CD4-positive, alpha-beta T cell (primary cell): ENCODE results near the gene FLT3LG. TPM values are rescaled to one million over a fixed set of nuclear protein-coding genes. Genes with fewer than 3 reads are reported as not detected.

Experiments
- ATAC-seq: fragments of 200-7000 bp; cut with Tn5 transposase; one replicate; pipeline ENCODE4 v1.10.0; 2022; ENCODE audit warnings: mild to moderate bottlenecking; ENCODE audit not compliant: poor library complexity
- CTCF ChIA-PET: fragments of 350-600 bp; sonication (Branson Sonifier 250); formaldehyde crosslinking; loops from one replicate; lab custom pipeline; 2021; ENCODE audit warnings: antibody characterized with exemption, inconsistent platforms; lab: Charles Lee
- POLR2A ChIA-PET: fragments of 350-600 bp; sonication (Branson Sonifier 250); formaldehyde crosslinking; loops from one replicate; lab custom pipeline; 2021; ENCODE audit warnings: antibody characterized with exemption, inconsistent platforms; lab: Charles Lee
- DNase-seq, 14 experiments: peaks; one replicate each; pipeline ENCODE4 v3.0.0-alpha.2; 2013 to 2020; ENCODE audit warnings: mixed read lengths in 2 of 14
- H3K27ac ChIP-seq, 2 donors: one replicate each; pipeline versions ENCODE4 v1.5.1 to v1.7.0; 2013; ENCODE audit warnings: low read length in 2 of 2, low read depth in 1 of 2, mild to moderate bottlenecking in 1 of 2
- H3K27me3 ChIP-seq, 2 experiments: 1 replicate in 1 of 2; 2 replicates in 1 of 2; pipeline versions ENCODE4 v1.6.1 to v1.7.0; 2013; ENCODE audit warnings: low read length in 2 of 2, control low read depth in 1 of 2, mild to moderate bottlenecking in 1 of 2, moderate library complexity in 1 of 2; ENCODE audit not compliant: insufficient read depth in 2 of 2, control insufficient read depth in 1 of 2
- H3K36me3 ChIP-seq: one replicate; pipeline ENCODE4 v1.6.1; 2013; ENCODE audit warnings: low read length, control low read depth; ENCODE audit not compliant: insufficient read depth
- H3K4me1 ChIP-seq: one replicate; pipeline ENCODE4 v1.6.1; 2013; ENCODE audit warnings: low read length, control low read depth; ENCODE audit not compliant: insufficient read depth
- H3K4me3 ChIP-seq: one replicate; pipeline ENCODE4 v1.5.1; 2013; ENCODE audit warnings: mild to moderate bottlenecking, low read length, moderate library complexity
- H3K9me3 ChIP-seq, 2 experiments: 1 replicate in 1 of 2; 2 replicates in 1 of 2; pipeline versions ENCODE4 v1.6.1 to v1.7.0; 2013; ENCODE audit warnings: low read length in 2 of 2, mild to moderate bottlenecking in 2 of 2, control low read depth in 1 of 2, moderate library complexity in 1 of 2; ENCODE audit not compliant: control insufficient read depth in 1 of 2, insufficient read depth in 1 of 2
- H3K27ac Mint-ChIP-seq: one replicate; pipeline ENCODE4 v1.8.0; 2020; ENCODE audit warnings: mixed read lengths
- H3K27me3 Mint-ChIP-seq: one replicate; pipeline ENCODE4 v1.8.0; 2021; ENCODE audit warnings: mixed read lengths
- H3K36me3 Mint-ChIP-seq: one replicate; pipeline ENCODE4 v1.8.0; 2021; ENCODE audit warnings: low read depth, mixed read lengths
- H3K4me1 Mint-ChIP-seq: one replicate; pipeline ENCODE4 v1.8.0; 2021; ENCODE audit warnings: low read depth, mixed read lengths
- H3K4me3 Mint-ChIP-seq: one replicate; pipeline ENCODE4 v1.8.0; 2020; ENCODE audit warnings: mild to moderate bottlenecking, mixed read lengths
- H3K9me3 Mint-ChIP-seq: one replicate; pipeline ENCODE4 v1.8.0; 2020; ENCODE audit warnings: mixed read lengths
- intact Hi-C, 2 experiments: fragments of 100-400 bp; cut with DNase I in 1 of 2; cut with micrococcal nuclease in 1 of 2; formaldehyde crosslinking; loops; one replicate each; pipeline versions ENCODE4 v1.15.1 to v1.9.0; 2023 to 2025; cut with DNase I, micrococcal nuclease
- total RNA-seq, 174 experiments: library from RNA in 2 of 174; stranded (reverse) in 2 of 174; gene quantifications; one replicate each; pipeline ENCODE4 v1.2.3 and lab custom pipeline; 2021 to 2026
- TF ChIP-seq, protein P1 (sequence below): fragments of 200-600 bp; IDR thresholded peaks from one replicate; pipeline ENCODE4 v1.8.0; 2022; ENCODE audit warnings: antibody characterized with exemption, mild to moderate bottlenecking

Gene FLT3LG
- total RNA-seq, 2 experiments from 2014 or later: 311 to 325 TPM

DNA sequence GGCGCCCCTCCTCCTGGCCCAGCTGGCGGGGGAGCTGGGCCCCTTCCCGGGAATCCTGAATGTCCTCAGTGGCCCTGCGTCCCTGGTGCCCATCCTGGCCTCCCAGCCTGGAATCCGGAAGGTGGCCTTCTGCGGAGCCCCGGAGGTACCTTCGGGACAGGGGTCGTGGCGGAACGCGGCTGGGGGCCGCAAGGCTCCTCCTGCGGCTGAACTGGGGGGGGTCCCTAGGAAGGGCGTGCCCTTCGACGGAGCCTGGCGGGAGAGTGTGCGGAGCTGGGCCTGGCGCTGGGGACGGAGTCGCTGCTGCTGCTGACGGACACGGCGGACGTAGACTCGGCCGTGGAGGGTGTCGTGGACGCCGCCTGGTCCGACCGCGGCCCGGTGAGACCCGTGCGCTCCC, 12.4 kb upstream of the FLT3LG start:
- CTCF ChIA-PET: no interaction called here
- Mint-ChIP-seq H3K9me3 (no peaks in the 10 kb centered on the region), H3K27ac (no peak overlapping the region), H3K4me3 (no peak overlapping the region), H3K4me1 (peaks cover 4% of the 10 kb centered on the region), H3K36me3 (peaks cover 31% of the 10 kb centered on the region), H3K27me3 (no peaks in the 10 kb centered on the region)
- intact Hi-C loops: no loop called here
- TF ChIP-seq, protein P1, sequence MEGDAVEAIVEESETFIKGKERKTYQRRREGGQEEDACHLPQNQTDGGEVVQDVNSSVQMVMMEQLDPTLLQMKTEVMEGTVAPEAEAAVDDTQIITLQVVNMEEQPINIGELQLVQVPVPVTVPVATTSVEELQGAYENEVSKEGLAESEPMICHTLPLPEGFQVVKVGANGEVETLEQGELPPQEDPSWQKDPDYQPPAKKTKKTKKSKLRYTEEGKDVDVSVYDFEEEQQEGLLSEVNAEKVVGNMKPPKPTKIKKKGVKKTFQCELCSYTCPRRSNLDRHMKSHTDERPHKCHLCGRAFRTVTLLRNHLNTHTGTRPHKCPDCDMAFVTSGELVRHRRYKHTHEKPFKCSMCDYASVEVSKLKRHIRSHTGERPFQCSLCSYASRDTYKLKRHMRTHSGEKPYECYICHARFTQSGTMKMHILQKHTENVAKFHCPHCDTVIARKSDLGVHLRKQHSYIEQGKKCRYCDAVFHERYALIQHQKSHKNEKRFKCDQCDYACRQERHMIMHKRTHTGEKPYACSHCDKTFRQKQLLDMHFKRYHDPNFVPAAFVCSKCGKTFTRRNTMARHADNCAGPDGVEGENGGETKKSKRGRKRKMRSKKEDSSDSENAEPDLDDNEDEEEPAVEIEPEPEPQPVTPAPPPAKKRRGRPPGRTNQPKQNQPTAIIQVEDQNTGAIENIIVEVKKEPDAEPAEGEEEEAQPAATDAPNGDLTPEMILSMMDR: no peak
- H3K27ac ChIP-seq: no peak overlapping the region
- no peaks in the 10 kb centered on the region for H3K27me3 ChIP-seq
- H3K9me3 ChIP-seq: no peaks in the 10 kb centered on the region
- peaks cover 55% of the 10 kb centered on the region for H3K36me3 ChIP-seq
- no peak for DNase-seq
- peaks cover 49% of the 10 kb centered on the region for H3K4me1 ChIP-seq
- ATAC-seq: no peak
- POLR2A ChIA-PET: no interaction called here
- no peak overlapping the region for H3K4me3 ChIP-seq

DNA sequence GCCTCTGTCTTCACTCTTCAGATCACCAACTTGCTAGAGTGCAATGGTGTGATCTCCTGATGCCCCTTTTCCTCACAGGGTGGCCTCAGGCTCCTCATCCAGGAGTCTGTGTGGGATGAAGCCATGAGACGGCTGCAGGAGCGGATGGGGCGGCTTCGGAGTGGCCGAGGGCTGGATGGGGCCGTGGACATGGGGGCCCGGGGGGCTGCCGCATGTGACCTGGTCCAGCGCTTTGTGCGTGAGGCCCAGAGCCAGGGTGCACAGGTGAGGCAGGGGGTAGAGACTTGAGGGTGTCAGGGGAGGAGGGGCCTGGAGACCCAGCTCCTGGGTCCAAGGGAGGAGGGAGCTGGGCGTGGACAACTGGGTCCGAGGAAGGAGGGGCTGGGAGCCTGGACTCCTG, 11.5 kb upstream of the FLT3LG start:
- H3K27ac Mint-ChIP-seq: peak overlapping the region; percentile 39
- Histone ChIP-seq H3K27ac (peak overlapping the region in 1 of 2 donors; percentile 1), H3K4me1 (peaks cover 56% of the 10 kb centered on the region), H3K9me3 (no peaks in the 10 kb centered on the region), H3K27me3 (no peaks in the 10 kb centered on the region), H3K36me3 (peaks cover 57% of the 10 kb centered on the region), H3K4me3 (no peak overlapping the region)
- POLR2A ChIA-PET: no interaction called here
- no peaks in the 10 kb centered on the region for H3K9me3 Mint-ChIP-seq
- TF ChIP-seq, protein P1: no peak
- intact Hi-C loops: no loop called here
- no peaks in the 10 kb centered on the region for H3K27me3 Mint-ChIP-seq
- H3K36me3 Mint-ChIP-seq: peaks cover 24% of the 10 kb centered on the region
- CTCF ChIA-PET: no interaction called here
- H3K4me3 Mint-ChIP-seq: no peak overlapping the region
- DNase-seq: no peak
- no peak for ATAC-seq
- H3K4me1 Mint-ChIP-seq: peaks cover 4% of the 10 kb centered on the region

DNA sequence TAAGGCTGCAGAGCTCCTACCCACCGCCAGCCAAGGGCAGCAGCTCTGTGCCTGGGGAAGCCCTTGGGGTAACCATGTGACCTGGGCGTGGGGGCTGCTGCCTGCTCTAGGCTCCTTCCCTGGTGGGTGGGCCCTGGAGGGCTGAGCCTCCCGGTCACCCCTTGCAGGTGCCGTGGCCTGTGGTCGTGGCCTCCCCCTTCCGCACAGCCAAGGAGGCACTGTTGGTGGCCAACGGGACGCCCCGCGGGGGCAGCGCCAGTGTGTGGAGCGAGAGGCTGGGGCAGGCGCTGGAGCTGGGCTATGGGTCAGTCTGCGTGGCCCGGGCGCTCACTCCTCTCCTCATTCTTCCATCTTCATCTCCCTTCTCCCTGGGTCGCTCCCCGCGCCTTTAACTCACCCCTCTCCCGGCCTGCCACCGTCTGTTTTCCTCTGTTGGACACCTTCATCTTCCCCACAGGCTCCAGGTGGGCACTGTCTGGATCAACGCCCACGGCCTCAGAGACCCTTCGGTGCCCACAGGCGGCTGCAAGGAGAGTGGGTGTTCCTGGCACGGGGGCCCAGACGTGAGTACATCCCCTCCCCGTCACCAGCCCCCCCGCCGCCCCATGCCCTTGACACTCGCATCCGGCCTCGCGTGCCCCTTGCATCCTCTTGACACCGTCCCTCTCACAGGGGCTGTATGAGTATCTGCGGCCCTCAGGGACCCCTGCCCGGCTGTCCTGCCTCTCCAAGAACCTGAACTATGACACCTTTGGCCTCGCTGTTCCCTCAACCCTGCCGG, 9.9 kb upstream of the FLT3LG start:
- Histone ChIP-seq H3K9me3 (no peaks in the 10 kb centered on the region), H3K36me3 (peaks cover 56% of the 10 kb centered on the region), H3K4me3 (no peak overlapping the region), H3K27ac (peak overlapping the region in 1 of 2 donors; percentile 36), H3K27me3 (no peaks in the 10 kb centered on the region), H3K4me1 (peaks cover 56% of the 10 kb centered on the region)
- no peaks in the 10 kb centered on the region for H3K9me3 Mint-ChIP-seq
- H3K27me3 Mint-ChIP-seq: no peaks in the 10 kb centered on the region
- peak overlapping the region; percentile 74 for H3K27ac Mint-ChIP-seq
- no peak for DNase-seq
- intact Hi-C loops: no loop called here
- no peak overlapping the region for H3K4me3 Mint-ChIP-seq
- TF ChIP-seq, protein P1: no peak
- POLR2A ChIA-PET: interaction anchor here (1.0 kb wide), 1 partner anchor 12 kb away, joined by 3 read pairs; the partner anchor contains the start of gene PIH1D1
- CTCF ChIA-PET: no interaction called here
- peaks cover 7% of the 10 kb centered on the region for H3K4me1 Mint-ChIP-seq
- peaks cover 30% of the 10 kb centered on the region for H3K36me3 Mint-ChIP-seq
- no peak for ATAC-seq
